ENCODE measurements around the gene SCGB1C2. TPM values are rescaled to one million over a fixed set of nuclear protein-coding genes. Genes with fewer than 3 reads are reported as not detected.
"Not testable (repeated sequence)": the region's sequence is repeated elsewhere in the genome, so short reads cannot be mapped to it uniquely, and the experiment has no call there.

The SCGB1C2 gene
- total RNA-seq, 1 donor from 2014 or later, result not detected

- ATAC-seq (peak; percentile 15), DNase-seq (ENCODE audit: missing footprints) (no peak)
- intact Hi-C loops (cut with DNase I), result loop anchor here (2.0 kb wide), 1 partner anchor 223 kb away; no protein-coding TSS in a partner anchor
These were observed 26.2 kb downstream of the SCGB1C2 start for GRCh38 chr17:163514-164098.

GRCh38 chr17:164303-165235 is 27.2 kb downstream of the SCGB1C2 start:
- DNase-seq (ENCODE audit: missing footprints), result no peak
- intact Hi-C loops (cut with DNase I), result loop anchor here (2.0 kb wide), 1 partner anchor 222 kb away; no protein-coding TSS in a partner anchor

GRCh38 chr17:165939-166338 is 28.6 kb downstream of the SCGB1C2 start:
- ATAC-seq (no peak), DNase-seq (ENCODE audit: missing footprints) (no peak)
- intact Hi-C loops (cut with DNase I), result loop anchor here (2.0 kb wide), 1 partner anchor 221 kb away; no protein-coding TSS in a partner anchor

More at GRCh38 chr17:164303-165235, 27.2 kb downstream of the SCGB1C2 start:
- ATAC-seq, result peak; percentile 79

GRCh38 chr17:168614-169013 is 31.2 kb downstream of the SCGB1C2 start:
- ATAC-seq; DNase-seq (ENCODE audit: missing footprints); intact Hi-C loops (cut with DNase I): not testable (repeated sequence)

- intact Hi-C loops (cut with DNase I), result no loop called here
- DNase-seq (ENCODE audit: missing footprints), result no peak
- ATAC-seq, result no peak
These were observed 32.8 kb downstream of the SCGB1C2 start for GRCh38 chr17:170130-170670.

- ATAC-seq, result no peak
- intact Hi-C loops (cut with DNase I), result no loop called here
- DNase-seq (ENCODE audit: missing footprints), result no peak
These were observed 34.5 kb downstream of the SCGB1C2 start for GRCh38 chr17:171871-172270.

- intact Hi-C loops (cut with DNase I), result no loop called here
- ATAC-seq (no peak), DNase-seq (ENCODE audit: missing footprints) (no peak)
These were observed 35.0 kb downstream of the SCGB1C2 start for GRCh38 chr17:172401-172800.

- intact Hi-C loops (cut with DNase I), result no loop called here
- ATAC-seq (no peak), DNase-seq (ENCODE audit: missing footprints) (no peak)
These were observed 36.0 kb downstream of the SCGB1C2 start for GRCh38 chr17:173166-173911.

GRCh38 chr17:177155-177554 is 39.8 kb downstream of the SCGB1C2 start:
- DNase-seq (ENCODE audit: missing footprints), result no peak
- intact Hi-C loops (cut with DNase I), result no loop called here
- no peak for ATAC-seq

- DNase-seq (ENCODE audit: missing footprints) (no peak), ATAC-seq (no peak)
- intact Hi-C loops (cut with DNase I), result no loop called here
These were observed 40.4 kb downstream of the SCGB1C2 start for GRCh38 chr17:177762-178161.

- DNase-seq (ENCODE audit: missing footprints) (no peak), ATAC-seq (no peak)
- intact Hi-C loops (cut with DNase I), result no loop called here
These were observed 41.1 kb downstream of the SCGB1C2 start for GRCh38 chr17:178292-179065.

GRCh38 chr17:179066-179432 is 41.7 kb downstream of the SCGB1C2 start:
- intact Hi-C loops (cut with DNase I), result no loop called here
- DNase-seq (ENCODE audit: missing footprints) (no peak), ATAC-seq (peak; percentile 37)

- no peak for ATAC-seq
- intact Hi-C loops (cut with DNase I), result loop anchor here (5.0 kb wide), 2 partner anchors 52 to 127 kb away; no protein-coding TSS in a partner anchor
- peak; percentile 39 for DNase-seq (ENCODE audit: missing footprints)
These were observed 42.5 kb downstream of the SCGB1C2 start for GRCh38 chr17:179781-180380.

- intact Hi-C loops (cut with DNase I), result loop anchor here (5.0 kb wide), 2 partner anchors 52 to 127 kb away; no protein-coding TSS in a partner anchor
- DNase-seq (ENCODE audit: missing footprints) (peak; percentile 39), ATAC-seq (peak; percentile 3)
These were observed 43.2 kb downstream of the SCGB1C2 start for GRCh38 chr17:180381-181244.

GRCh38 chr17:181245-182049 is 44.1 kb downstream of the SCGB1C2 start, which contains the start of gene DOC2B:
Gene DOC2B (minus strand): TSS chr17:181650. CDS start chr17:181479, 171 bp downstream.
- intact Hi-C loops (cut with DNase I), result loop anchor here (5.0 kb wide), 2 partner anchors 51 to 126 kb away; no protein-coding TSS in a partner anchor
- ATAC-seq (peak; percentile 82), DNase-seq (ENCODE audit: missing footprints) (peak; percentile 80)
